Measurements from ENCODE around the gene OMG. TPM values are rescaled to one million over a fixed set of nuclear protein-coding genes. Genes with fewer than 3 reads are reported as not detected.

Gene OMG
- total RNA-seq, 1 donor from 2014 or later = not detected

DNA sequence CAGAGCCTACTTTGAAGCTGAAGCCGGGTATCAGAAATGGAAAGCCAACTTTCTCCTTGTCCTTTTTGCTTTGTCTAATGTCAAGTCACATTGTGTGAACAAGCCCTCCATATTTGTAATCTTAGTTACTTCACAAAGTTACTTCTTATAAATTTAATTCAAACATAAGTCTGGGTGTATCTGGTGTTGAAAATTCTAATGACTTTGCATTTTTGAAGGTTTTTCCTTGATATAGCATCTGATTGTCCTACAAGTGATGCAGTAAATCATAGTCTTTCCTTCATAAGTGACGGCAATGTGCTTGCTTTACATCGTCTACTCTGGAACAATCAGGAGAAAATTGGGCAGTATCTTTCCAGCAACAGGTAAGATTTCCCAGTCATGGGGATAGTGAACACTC is 36.9 kb downstream of the OMG start:
- no peak for TF ChIP-seq CTCF (IDR thresholded peaks at IDR 0.05; ENCODE audit: unreplicated experiment)
- DNase-seq (ENCODE audit: low spot score in 2 of 2, unreplicated experiment in 2 of 2) = no peak
- no peak overlapping the region for H3K4me3 Mint-ChIP-seq
- H3K9me3 Mint-ChIP-seq = no peaks in the 10 kb centered on the region
- peak overlapping the region; percentile 73 for H3K27ac Mint-ChIP-seq
- no peaks in the 10 kb centered on the region for H3K27me3 Mint-ChIP-seq (ENCODE audit: low read depth)
- H3K36me3 Mint-ChIP-seq = peaks cover 17% of the 10 kb centered on the region
- peaks cover 22% of the 10 kb centered on the region for H3K4me1 Mint-ChIP-seq

DNA sequence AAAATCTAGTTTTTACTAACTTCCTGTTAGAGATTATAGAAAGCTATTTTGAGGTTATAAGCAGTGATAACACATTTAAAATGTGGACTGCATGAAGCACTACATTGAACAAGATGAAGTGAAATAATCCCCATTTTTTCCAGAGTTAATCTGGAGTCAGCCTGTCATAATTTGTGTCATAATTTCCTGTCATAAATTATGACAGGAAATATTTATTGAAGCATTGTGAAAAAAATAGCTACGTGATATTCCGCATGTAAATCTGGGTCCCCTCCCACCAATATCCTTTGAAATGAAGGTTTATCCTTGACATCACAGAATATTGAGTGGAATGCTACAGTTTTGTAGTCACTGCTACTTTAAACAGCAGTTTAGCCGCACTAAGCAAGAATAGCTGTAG is 40.1 kb downstream of the OMG start:
- no peaks in the 10 kb centered on the region for H3K9me3 Mint-ChIP-seq
- DNase-seq (ENCODE audit: low spot score in 2 of 2, unreplicated experiment in 2 of 2) = no peak
- no peak overlapping the region for H3K4me3 Mint-ChIP-seq
- no peaks in the 10 kb centered on the region for H3K27me3 Mint-ChIP-seq (ENCODE audit: low read depth)
- no peak for TF ChIP-seq CTCF (IDR thresholded peaks at IDR 0.05; ENCODE audit: unreplicated experiment)
- no peak overlapping the region for H3K27ac Mint-ChIP-seq
- H3K4me1 Mint-ChIP-seq = peaks cover 30% of the 10 kb centered on the region
- peaks cover 7% of the 10 kb centered on the region for H3K36me3 Mint-ChIP-seq

- Mint-ChIP-seq H3K4me3 (no peak overlapping the region), H3K27ac (peak overlapping the region; percentile 47), H3K36me3 (peaks cover under 1% of the 10 kb centered on the region), H3K4me1 (peaks cover 26% of the 10 kb centered on the region), H3K9me3 (no peaks in the 10 kb centered on the region), H3K27me3 (ENCODE audit: low read depth) (no peaks in the 10 kb centered on the region)
- no peak for DNase-seq (ENCODE audit: low spot score in 2 of 2, unreplicated experiment in 2 of 2)
- TF ChIP-seq CTCF (IDR thresholded peaks at IDR 0.05; ENCODE audit: unreplicated experiment) = no peak
Observed at GRCh38 chr17:31254654-31255053, 42.4 kb downstream of the OMG start.

- no peaks in the 10 kb centered on the region for H3K27me3 Mint-ChIP-seq (ENCODE audit: low read depth)
- TF ChIP-seq CTCF (IDR thresholded peaks at IDR 0.05; ENCODE audit: unreplicated experiment) = no peak
- no peak overlapping the region for H3K27ac Mint-ChIP-seq
- peaks cover 11% of the 10 kb centered on the region for H3K36me3 Mint-ChIP-seq
- peaks cover 24% of the 10 kb centered on the region for H3K4me1 Mint-ChIP-seq
- DNase-seq (ENCODE audit: low spot score in 2 of 2, unreplicated experiment in 2 of 2) = no peak
- H3K4me3 Mint-ChIP-seq = no peak overlapping the region
- H3K9me3 Mint-ChIP-seq = no peaks in the 10 kb centered on the region
Observed at GRCh38 chr17:31252741-31253140, 44.3 kb downstream of the OMG start.

- TF ChIP-seq CTCF (IDR thresholded peaks at IDR 0.05; ENCODE audit: unreplicated experiment) = no peak
- peaks cover 23% of the 10 kb centered on the region for H3K4me1 Mint-ChIP-seq
- H3K9me3 Mint-ChIP-seq = no peaks in the 10 kb centered on the region
Observed at GRCh38 chr17:31251970-31252328, 45.1 kb downstream of the OMG start.

More at GRCh38 chr17:31251970-31252328, 45.1 kb downstream of the OMG start:
- DNase-seq (ENCODE audit: low spot score in 2 of 2, unreplicated experiment in 2 of 2) = no peak
- Mint-ChIP-seq H3K4me3 (no peak overlapping the region), H3K27me3 (ENCODE audit: low read depth) (no peaks in the 10 kb centered on the region), H3K36me3 (peaks cover 11% of the 10 kb centered on the region), H3K27ac (no peak overlapping the region)

All from mesothelial cell of epicardium (in vitro differentiated cells).